GM23248 (cell line): ENCODE data around the gene ABCG2.

Experiments used
- EZH2 ChIP-seq: fragments of 200-600 bp; sonication (generic); IDR thresholded peaks from 2 replicates; pipeline ENCODE4 v1.6.1; 2018; ENCODE audit warnings: antibody characterized with exemption, mild to moderate bottlenecking; ENCODE audit not compliant: insufficient read depth, poor library complexity, severe bottlenecking
- EZH2phosphoT487 ChIP-seq: fragments of 200-600 bp; sonication (generic); IDR thresholded peaks from 2 replicates; pipeline ENCODE4 v1.6.1; 2018; ENCODE audit warnings: antibody characterized with exemption, moderate library complexity, mild to moderate bottlenecking, low read depth; ENCODE audit not compliant: insufficient read depth

DNA sequence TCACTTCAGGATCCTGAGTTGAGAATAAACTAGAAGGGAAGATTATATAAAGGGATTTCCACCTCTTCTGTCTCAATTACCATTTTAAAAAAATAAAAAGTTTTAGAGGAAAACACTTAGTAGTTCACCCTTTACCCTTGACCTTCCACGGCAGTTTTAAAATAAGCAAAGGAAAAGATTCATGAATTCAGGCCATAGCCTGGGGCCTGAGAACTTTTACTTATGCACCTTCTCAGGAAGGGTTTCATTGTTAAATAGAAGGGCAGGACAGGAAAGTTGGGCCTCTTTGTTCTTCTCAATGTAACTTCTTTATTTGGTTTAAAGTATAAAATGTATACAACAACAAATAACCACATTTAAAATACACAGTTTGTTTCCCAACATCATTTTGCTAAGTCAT, 96.1 kb downstream of the ABCG2 start:
- TF ChIP-seq EZH2 = no peak
- no peak for TF ChIP-seq EZH2phosphoT487
